ENCODE results near the gene NKAIN2. TPM values are rescaled to one million over a fixed set of nuclear protein-coding genes. Genes with fewer than 3 reads are reported as not detected.
"Not testable (repeated sequence)": the region's sequence is repeated elsewhere in the genome, so short reads cannot be mapped to it uniquely, and the experiment has no call there.

The NKAIN2 gene
- total RNA-seq, 1 experiment from 2014 or later = not detected

DNA sequence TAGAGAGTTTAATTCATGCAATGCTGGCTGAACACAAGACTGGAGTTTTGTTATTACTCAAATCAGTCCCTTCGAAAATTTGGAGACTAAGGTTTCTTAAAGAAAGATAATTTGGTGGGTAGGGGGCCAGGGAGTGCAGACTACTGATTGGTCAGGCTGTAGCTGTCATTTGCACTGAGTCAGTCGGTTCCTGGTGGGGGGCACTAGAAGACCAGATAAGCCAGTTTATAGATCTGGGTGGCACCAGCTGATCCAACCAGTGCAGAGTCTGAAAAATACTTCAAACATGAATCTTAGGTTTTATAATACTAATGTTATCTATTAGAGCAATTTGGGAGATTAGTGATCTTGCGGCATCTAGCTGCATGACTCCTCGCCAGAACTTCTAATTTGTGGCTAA, 530.7 kb downstream of the NKAIN2 start:
- no peak for DNase-seq (ENCODE audit: low spot score)
- in situ Hi-C loops (cut with HindIII; ENCODE audit: low sequenced_read_pairs) = no loop called here

DNA sequence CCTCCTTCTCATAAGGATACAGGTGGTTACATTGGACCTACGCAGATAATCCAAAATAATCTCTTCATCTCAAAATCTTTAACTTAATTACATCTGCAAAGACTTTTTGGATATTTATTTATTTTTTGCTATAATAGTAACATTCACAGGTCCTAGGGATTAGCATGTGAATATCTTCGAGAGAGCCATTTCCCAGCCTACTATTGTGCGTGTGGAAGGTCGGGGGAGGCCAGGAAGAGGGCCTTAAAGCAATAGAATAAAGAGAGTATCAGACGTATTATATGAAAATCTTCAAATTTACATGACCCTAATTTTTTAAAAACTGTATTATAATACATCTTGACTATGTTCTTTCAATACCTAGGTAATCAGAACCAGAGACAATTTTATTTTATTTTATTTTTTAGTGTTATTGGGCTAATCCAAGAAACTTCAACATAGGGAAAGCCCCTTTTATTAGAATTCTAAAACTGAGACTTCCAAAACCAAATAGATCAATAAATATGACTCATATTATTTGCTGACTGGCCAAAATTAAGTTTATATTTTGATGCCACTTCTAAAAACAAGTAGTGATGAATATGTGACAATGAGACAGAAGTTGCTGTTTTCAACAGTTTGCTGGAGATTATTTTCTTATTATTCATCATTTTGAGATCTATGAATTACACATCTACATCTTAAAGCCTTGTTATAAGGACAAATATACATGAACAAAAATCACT, 536.1 kb downstream of the NKAIN2 start:
- no peak for DNase-seq (ENCODE audit: low spot score)
- in situ Hi-C loops (cut with HindIII; ENCODE audit: low sequenced_read_pairs) = no loop called here

DNA sequence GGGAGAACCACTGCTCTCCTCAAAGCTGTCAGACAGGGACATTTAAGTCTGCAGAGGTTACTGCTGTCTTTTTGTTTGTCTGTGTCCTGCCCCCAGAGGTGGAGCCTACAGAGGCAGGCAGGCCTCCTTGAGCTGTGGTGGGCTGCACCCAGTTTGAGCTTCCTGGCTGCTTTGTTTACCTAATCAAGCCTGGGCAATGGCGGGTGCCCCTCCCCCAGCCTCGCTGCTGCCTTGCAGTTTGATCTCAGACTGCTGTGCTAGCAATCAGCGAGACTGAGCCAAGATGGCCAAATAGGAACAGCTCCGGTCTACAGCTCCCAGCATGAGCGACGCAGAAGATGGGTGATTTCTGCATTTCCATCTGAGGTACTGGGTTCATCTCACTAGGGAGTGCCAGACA, 544.7 kb downstream of the NKAIN2 start:
- in situ Hi-C loops (cut with HindIII; ENCODE audit: low sequenced_read_pairs); DNase-seq (ENCODE audit: low spot score): not testable (repeated sequence)

DNA sequence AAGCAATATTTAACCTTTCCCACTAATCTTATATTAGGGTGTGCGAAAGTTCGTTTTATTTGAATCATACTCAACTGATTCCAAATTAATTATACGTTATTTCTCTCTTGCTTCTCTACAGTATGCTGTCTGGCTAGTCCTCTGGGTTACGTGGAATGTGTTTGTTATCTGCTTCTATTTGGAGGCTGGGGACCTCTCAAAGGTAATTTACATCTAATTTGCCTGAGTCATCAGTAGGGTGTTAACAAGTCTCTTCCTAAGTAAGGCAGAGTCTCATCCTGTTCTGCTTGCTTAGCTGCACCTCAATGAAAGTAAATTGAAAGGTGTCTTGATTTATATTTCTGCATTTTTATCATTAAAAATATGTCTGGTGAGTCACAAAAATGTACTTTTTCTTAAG, 551.5 kb downstream of the NKAIN2 start:
- peak; percentile 23 for DNase-seq (ENCODE audit: low spot score)

DNA sequence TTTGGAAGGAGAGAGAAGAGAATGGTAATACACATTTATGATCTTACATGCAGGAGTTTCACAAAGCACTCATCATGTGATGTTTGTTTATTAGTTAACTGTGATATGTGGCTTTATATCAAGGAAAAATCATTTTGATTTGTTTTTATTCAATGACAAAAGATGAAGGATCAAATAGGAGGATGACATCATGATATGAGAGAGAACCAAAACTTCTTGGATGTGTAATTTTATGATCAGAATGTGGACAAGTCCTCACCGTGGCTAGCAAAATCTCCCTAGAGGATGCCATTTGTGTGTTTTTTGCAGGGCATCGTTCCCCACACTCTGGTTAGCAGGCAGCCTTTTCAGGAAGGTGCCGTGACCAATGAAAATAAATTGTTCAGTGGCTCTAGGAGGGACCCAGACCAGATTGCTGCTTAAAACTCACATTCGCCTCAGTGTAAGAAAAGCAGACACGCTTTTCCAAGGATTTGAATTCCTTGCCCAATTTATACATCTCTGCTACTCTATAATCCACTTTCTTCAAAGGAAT, 552.7 kb downstream of the NKAIN2 start:
- DNase-seq (ENCODE audit: low spot score) = peak; percentile 84
- in situ Hi-C loops (cut with HindIII; ENCODE audit: low sequenced_read_pairs) = no loop called here

More for the DNA sequence above, 551.5 kb downstream of the NKAIN2 start:
- in situ Hi-C loops (cut with HindIII; ENCODE audit: low sequenced_read_pairs) = no loop called here

DNA sequence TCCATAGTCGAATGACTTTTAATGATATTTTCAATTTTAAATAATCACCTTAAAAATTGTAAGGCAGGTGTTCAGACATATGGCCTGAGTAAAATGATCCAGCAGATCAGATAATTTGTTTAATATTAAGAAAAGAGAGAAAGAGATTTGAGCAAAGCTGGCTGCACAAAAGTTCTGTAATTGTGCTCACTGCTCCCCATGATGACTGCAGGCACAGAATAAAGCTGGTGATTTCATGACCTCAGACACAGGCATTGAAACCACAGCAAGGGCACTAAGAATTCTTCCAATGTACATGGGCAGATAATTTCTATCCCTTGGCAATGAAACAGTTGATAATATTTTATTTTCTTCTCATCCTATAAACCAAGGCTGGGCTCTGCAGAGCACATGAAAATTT, 553.1 kb downstream of the NKAIN2 start:
- DNase-seq (ENCODE audit: low spot score) = peak; percentile 60
- in situ Hi-C loops (cut with HindIII; ENCODE audit: low sequenced_read_pairs) = no loop called here

DNA sequence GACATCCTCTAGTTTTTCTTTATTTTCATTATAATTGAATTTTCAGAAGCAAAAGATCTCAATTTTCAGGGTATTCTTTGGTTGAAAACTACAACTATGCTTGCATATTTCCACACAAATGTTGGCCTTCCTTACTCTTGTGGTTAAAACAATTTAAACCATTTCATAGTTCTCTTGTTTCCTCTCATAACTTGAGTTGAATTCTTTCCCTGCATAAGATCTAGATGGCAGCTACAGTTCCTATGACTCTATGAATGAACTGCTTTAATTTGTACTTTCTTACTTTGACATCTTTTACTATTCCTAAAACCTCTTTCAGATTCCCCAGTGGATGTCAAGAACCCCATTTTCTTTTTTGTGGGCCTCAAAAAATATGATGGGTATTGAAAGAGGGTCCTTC, 564.5 kb downstream of the NKAIN2 start:
- DNase-seq (ENCODE audit: low spot score) = no peak

DNA sequence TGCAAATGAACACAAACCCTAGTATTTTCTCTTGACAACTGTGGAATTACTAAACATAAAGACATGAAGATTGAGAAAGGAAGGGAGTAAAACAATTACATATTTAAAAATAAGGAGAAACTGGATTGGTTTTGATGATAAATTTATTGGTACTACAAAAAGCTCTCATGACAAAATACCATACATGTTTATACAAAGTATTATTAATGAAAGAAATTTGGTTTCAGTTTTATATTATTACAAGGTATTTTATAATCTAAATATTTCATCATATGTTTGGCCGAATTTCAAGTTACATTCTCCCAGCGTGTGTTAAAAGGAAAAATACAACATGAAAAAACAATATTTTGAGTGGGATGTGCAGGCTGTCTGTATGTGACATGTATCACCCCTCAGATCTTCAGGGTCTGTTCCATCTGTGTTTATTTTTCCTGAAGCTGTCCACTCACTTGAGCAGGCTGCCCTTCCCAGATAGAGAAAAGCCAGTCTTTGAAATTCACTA, 568.4 kb downstream of the NKAIN2 start:
- in situ Hi-C loops (cut with HindIII; ENCODE audit: low sequenced_read_pairs) = no loop called here
- no peak for DNase-seq (ENCODE audit: low spot score)

More for the DNA sequence above, 564.5 kb downstream of the NKAIN2 start:
- in situ Hi-C loops (cut with HindIII; ENCODE audit: low sequenced_read_pairs) = no loop called here

DNA sequence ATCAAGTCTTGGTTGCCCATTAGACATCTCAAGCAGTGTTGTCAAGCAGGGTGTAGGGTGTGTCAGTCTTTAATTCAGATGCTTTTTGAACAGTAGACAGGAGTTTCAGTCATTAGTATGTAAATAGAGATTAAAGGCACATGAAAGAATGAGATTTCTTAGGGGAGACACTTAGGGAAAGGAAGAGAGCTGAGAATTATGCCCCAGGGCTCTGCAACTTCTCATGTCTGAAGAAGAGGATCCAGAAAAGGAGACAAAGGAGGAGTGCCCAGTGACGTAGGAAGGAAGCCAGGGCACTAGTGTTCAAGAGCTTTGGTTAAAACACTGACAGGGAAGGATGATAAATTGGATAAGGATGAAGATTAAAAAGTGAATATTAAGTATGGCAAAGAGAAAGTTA, 569.7 kb downstream of the NKAIN2 start:
- DNase-seq (ENCODE audit: low spot score) = no peak
- in situ Hi-C loops (cut with HindIII; ENCODE audit: low sequenced_read_pairs) = no loop called here

DNA sequence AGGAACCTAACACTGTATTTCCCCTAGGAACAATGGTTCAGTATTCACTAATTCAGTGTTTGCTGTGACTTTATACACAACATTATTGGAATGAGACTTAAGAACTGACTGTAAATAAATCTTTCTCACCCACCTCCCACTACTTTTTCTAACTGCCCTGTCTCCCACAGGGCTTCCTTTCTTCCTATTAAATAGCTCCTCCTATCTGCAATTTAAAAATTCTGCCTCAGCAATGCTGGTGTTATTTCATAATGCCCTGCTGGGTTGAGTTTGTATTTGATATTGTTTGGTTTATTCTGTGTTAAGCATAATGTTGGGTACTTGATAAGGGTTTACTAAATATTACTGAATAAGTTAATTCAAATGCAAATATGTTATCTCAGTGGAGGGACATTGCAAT, 585.5 kb downstream of the NKAIN2 start:
- no peak for DNase-seq (ENCODE audit: low spot score)
- in situ Hi-C loops (cut with HindIII; ENCODE audit: low sequenced_read_pairs) = no loop called here

DNA sequence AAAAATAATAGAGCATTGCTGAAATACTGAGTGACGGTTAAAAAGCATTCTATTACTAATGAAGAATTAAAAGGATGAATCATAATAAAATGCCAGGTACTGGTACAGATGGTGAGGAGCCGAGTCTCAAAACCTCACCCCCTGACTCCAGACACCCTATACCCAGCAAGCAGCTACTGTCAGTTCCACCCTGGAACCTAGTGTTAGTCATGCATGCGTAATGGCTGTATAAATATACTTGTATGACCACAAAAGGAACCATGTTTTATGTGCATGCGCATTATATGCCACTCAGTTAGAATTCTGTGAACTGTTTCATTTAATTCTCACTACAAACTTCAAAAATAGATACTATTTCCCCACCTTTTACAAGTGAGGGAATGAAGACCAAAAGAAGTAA, 589.9 kb downstream of the NKAIN2 start:
- DNase-seq (ENCODE audit: low spot score) = no peak
- in situ Hi-C loops (cut with HindIII; ENCODE audit: low sequenced_read_pairs) = no loop called here

DNA sequence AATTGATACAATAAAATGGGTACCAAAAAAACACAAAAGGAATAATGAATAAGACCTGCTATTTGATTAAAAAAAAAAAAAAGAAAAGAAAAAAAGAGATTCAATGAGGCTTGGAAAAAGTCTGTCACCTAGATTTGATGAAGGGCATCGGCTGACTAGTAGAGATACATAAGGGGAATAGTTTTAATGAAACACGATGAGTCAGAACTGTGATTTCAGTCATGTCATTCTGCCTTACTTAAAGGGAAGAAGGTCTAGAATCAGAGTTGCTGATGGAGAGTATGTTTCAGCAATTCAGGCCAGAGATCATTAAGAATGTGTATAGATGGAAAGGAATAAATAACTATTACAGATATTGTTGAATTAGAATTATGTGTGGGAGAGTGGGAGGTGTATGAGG, 592.7 kb downstream of the NKAIN2 start:
- in situ Hi-C loops (cut with HindIII; ENCODE audit: low sequenced_read_pairs) = no loop called here
- no peak for DNase-seq (ENCODE audit: low spot score)

DNA sequence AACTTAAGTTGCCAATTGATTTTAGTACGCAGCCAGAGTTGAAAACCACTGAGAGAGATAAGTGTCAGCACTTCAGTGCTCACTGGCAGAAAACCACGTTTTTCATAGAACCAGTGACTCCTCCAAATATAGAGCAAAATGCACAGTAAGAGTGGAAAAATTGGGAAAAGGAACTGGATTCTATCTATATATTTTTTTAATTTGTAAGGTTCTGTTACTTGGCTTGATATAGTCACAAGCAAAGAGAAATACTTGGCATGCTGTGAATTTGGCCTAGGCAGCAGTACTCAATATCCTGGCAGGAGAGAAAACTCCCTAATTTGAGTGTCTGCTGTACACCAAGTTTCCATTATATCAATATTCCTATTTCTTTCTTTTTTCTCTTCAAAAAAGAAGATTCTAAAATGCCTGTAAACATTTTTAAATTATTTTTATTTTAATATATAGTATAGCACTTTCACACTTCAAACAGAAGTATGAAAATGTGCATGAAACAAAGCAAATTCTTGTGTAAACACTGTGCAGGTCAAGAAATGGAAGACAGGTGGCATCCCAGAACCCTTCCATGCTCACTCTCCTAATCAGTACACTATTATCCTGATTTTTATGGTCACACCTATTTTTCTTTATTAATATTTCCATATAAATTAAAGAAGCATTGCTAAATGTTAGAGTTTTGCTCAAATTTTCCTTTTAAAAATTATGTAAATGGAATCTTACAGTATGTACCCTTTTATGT, 596.8 kb downstream of the NKAIN2 start:
- in situ Hi-C loops (cut with HindIII; ENCODE audit: low sequenced_read_pairs) = no loop called here
- DNase-seq (ENCODE audit: low spot score) = peak; percentile 47

DNA sequence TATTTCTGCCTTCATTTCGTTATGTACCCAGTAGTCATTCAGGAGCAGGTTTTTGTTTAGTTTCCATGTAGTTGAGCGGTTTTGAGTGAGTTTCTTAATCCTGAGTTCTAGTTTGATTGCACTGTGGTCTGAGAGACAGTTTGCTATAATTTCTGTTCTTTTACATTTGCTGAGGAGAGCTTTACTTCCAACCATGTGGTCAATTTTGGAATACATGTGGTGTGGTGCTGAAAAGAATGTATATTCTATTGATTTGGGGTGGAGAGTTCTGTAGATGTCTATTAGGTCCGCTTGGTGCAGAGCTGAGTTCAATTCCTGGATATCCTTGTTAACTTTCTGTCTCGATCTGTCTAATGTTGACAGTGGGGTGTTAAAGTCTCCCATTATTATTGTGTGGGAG, 606.8 kb downstream of the NKAIN2 start:
- DNase-seq (ENCODE audit: low spot score); in situ Hi-C loops (cut with HindIII; ENCODE audit: low sequenced_read_pairs): not testable (repeated sequence)

DNA sequence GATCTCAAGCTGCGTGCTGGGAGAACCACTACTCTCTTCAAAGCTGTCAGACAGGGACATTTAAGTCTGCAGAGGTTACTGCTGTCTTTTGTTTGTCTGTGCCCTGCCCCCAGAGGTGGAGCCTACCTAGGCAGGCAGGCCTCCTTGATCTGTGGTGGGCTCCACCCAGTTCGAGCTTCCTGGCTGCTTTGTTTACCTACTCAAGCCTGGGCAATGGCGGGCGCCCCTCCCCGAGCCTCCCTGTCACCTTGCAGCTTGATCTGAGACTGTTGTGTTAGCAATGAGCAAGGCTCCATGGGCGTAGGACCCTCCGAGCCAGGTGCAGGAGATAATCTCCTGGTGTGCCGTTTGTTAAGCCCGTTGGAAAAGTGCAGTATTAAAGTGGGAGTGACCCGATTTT, 609.0 kb downstream of the NKAIN2 start:
- DNase-seq (ENCODE audit: low spot score); in situ Hi-C loops (cut with HindIII; ENCODE audit: low sequenced_read_pairs): not testable (repeated sequence)

DNA sequence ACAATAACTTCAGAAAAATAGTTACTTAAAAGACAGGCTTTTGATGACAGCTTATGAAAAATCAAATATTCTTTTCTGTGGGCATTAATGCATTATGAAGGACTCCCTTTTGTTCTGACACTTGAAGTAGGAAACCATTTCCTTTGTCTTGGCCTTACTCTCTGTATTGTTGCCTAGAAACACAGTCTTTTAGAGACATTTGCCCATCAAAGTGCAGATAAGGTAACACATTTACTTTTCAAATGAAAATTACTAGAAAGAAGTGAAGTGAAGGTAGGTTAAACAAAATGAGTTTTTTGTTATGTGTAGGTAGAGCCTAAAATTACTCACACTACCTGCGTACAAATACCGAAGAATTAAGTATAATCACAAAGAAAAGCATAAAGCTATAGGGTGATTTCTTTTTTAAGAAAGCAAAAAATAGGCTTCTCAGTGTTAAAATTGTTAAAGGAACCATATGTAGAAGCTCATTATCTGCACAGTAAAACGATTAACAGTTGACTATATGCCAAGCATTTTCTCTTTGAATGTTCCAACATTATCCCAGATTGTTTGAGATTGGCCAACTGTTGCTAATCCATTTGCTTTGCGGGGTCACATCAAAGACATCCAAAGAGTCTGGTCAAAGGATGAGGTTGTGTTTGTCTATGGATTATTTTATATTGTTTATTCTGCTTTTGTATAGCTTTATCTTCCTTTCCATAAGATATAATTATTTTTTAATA, 616.6 kb downstream of the NKAIN2 start:
- in situ Hi-C loops (cut with HindIII; ENCODE audit: low sequenced_read_pairs) = no loop called here
- no peak for DNase-seq (ENCODE audit: low spot score)

DNA sequence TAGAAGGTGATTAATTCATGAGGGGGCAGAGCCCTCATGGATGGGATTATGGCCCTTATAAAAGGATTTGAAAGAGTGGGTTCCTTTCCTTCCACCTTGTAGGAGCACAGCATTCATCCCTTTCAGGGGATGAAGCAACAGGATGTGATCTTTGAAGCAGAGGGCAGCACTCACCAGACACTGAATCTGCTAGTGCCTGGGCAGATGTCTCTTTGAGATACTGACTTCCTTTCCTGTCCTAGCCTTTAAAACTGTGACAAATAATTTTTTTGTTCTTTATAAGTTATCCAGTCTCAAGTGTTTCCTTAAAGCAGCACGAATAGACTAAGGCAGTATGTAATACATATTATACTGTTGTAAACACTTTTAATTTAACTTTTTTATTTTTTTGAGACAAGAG, 620.0 kb downstream of the NKAIN2 start:
- no peak for DNase-seq (ENCODE audit: low spot score)
- in situ Hi-C loops (cut with HindIII; ENCODE audit: low sequenced_read_pairs) = no loop called here

DNA sequence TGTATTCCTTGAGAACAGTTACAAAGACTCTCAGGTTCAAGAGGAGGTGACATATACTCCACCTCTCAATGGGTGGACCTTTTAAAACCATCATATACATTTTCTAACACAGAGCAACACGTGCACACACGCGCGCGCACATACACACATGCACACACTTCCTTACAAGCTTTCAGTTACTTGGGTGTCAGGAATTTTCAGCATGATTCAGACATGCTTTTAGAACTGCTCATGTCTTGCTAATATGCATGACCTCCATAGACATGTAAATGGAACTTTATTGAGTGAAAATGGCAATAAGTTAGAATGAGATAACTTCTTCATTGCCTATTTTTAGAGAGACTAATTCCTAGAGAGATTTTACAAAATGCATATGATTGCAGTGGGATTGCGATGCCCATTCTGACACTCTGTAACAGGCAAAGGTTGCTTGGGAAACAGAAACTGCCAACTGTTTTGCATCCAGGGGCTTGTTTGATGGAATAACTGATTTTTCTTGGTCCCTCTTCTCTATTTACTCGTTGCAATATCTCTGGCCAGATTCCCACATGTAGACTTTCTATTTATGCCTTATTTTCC, 627.2 kb downstream of the NKAIN2 start:
- DNase-seq (ENCODE audit: low spot score) = no peak
- in situ Hi-C loops (cut with HindIII; ENCODE audit: low sequenced_read_pairs) = no loop called here

DNA sequence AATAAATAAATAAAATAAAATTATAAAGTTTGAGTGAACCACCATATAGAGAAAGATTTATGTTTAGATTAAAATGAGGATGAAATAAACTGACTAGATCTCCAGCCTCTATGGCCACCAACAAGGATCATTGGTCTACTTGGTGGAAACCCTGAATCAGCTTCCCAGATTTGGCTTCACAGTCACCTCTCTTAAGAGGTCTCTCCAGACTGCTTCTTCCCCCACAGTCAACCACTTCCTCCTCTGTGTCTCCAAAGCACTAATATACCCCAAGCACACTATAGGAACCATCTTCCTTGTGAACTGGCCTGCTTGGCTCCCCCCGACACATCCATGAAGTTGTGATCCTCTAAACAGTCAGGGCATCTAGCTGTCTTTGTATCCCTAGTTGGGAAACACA, 629.0 kb downstream of the NKAIN2 start:
- in situ Hi-C loops (cut with HindIII; ENCODE audit: low sequenced_read_pairs) = no loop called here
- no peak for DNase-seq (ENCODE audit: low spot score)

All from G401 (cell line).